ENCODE results near the gene FCRL1. TPM values are rescaled to one million over a fixed set of nuclear protein-coding genes. Genes with fewer than 3 reads are reported as not detected.
A peak's percentile ranks its signal among the peaks of the same experiment; 100 is the strongest.

FCRL1 gene
- total and polyA plus RNA-seq, 3 donors from 2014 or later, result 0.37 to 0.80 TPM; not detected in 1

GRCh38 chr1:157770442-157771043 lies 49.4 kb downstream of the FCRL1 start:
- peak; percentile 25 for DNase-seq
- Histone ChIP-seq H3K4me3 (no peak overlapping the region), H3K27ac (no peak overlapping the region), H3K9me3 (no peaks in the 10 kb centered on the region), H3K4me1 (no peaks in the 10 kb centered on the region), H3K36me3 (ENCODE audit: low read depth, missing control alignments) (no peaks in the 10 kb centered on the region), H3K27me3 (no peaks in the 10 kb centered on the region)
- TF ChIP-seq, protein P1, sequence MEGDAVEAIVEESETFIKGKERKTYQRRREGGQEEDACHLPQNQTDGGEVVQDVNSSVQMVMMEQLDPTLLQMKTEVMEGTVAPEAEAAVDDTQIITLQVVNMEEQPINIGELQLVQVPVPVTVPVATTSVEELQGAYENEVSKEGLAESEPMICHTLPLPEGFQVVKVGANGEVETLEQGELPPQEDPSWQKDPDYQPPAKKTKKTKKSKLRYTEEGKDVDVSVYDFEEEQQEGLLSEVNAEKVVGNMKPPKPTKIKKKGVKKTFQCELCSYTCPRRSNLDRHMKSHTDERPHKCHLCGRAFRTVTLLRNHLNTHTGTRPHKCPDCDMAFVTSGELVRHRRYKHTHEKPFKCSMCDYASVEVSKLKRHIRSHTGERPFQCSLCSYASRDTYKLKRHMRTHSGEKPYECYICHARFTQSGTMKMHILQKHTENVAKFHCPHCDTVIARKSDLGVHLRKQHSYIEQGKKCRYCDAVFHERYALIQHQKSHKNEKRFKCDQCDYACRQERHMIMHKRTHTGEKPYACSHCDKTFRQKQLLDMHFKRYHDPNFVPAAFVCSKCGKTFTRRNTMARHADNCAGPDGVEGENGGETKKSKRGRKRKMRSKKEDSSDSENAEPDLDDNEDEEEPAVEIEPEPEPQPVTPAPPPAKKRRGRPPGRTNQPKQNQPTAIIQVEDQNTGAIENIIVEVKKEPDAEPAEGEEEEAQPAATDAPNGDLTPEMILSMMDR (IDR thresholded peaks at IDR 0.05), result peak in 1 of 3 experiments; percentile 35
- TF ChIP-seq POLR2A (IDR thresholded peaks at IDR 0.05), result no peak
- 44 to 60% methylated on average over 9 of the region's 9 CpGs for WGBS, 2 donors
- intact Hi-C loops (cut with DNase I; ENCODE audit: low total_unique reads), result no loop called here

DNA sequence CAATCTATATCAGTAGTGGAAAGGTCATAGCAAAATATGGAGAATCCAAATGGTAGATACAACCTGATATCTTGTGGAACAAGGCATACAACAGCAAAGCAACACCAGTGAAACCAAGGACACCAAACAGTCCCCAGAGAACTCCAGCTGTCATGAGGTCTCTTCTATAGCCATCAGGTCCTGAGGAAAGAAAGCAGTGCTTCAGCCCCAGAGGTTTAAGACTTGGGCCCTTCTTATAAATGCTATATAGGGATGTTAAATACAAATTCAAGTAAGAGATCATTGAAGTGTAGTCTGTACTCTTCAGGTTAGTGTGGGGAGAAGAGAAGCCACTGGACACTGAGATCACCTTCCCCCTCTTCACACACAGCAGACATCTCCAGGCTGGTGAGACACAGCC lies 53.1 kb downstream of the FCRL1 start:
- intact Hi-C loops (cut with DNase I; ENCODE audit: low total_unique reads), result no loop called here
- H3K4me3 ChIP-seq, result no peak overlapping the region
- no peaks in the 10 kb centered on the region for H3K4me1 ChIP-seq
- H3K36me3 ChIP-seq (ENCODE audit: low read depth, missing control alignments), result no peaks in the 10 kb centered on the region
- no peaks in the 10 kb centered on the region for H3K9me3 ChIP-seq
- DNase-seq, result no peak
- H3K27ac ChIP-seq, result no peak overlapping the region
- H3K27me3 ChIP-seq, result no peaks in the 10 kb centered on the region
- no peak for TF ChIP-seq POLR2A (IDR thresholded peaks at IDR 0.05)
- TF ChIP-seq, protein P1 (IDR thresholded peaks at IDR 0.05), result no peak

GRCh38 chr1:157758018-157758417 lies 61.9 kb downstream of the FCRL1 start:
- H3K36me3 ChIP-seq (ENCODE audit: low read depth, missing control alignments), result no peaks in the 10 kb centered on the region
- H3K4me3 ChIP-seq, result no peak overlapping the region
- 88% methylated on average over 4 of the region's 4 CpGs for WGBS, 2 donors
- DNase-seq, result no peak
- H3K9me3 ChIP-seq, result no peaks in the 10 kb centered on the region
- TF ChIP-seq, protein P1 (IDR thresholded peaks at IDR 0.05), result no peak
- no peak for TF ChIP-seq POLR2A (IDR thresholded peaks at IDR 0.05)
- H3K4me1 ChIP-seq, result no peaks in the 10 kb centered on the region
- H3K27ac ChIP-seq, result no peak overlapping the region
- H3K27me3 ChIP-seq, result no peaks in the 10 kb centered on the region
- intact Hi-C loops (cut with DNase I; ENCODE audit: low total_unique reads), result no loop called here

- Histone ChIP-seq H3K9me3 (no peaks in the 10 kb centered on the region), H3K4me1 (no peaks in the 10 kb centered on the region), H3K27me3 (no peaks in the 10 kb centered on the region), H3K4me3 (no peak overlapping the region), H3K27ac (no peak overlapping the region), H3K36me3 (ENCODE audit: low read depth, missing control alignments) (no peaks in the 10 kb centered on the region)
- intact Hi-C loops (cut with DNase I; ENCODE audit: low total_unique reads), result no loop called here
- no peak for DNase-seq
- TF ChIP-seq, protein P1 (IDR thresholded peaks at IDR 0.05), result no peak
- TF ChIP-seq POLR2A (IDR thresholded peaks at IDR 0.05), result no peak
- WGBS, 2 donors, result 83 to 85% methylated on average over 1 of the region's 1 CpG
Measured at GRCh38 chr1:157753611-157754010, 66.3 kb downstream of the FCRL1 start.

GRCh38 chr1:157751283-157751682 lies 68.6 kb downstream of the FCRL1 start:
- H3K27me3 ChIP-seq, result no peaks in the 10 kb centered on the region
- 50 to 55% methylated on average over 3 of the region's 3 CpGs for WGBS, 2 donors
- H3K4me3 ChIP-seq, result no peak overlapping the region
- intact Hi-C loops (cut with DNase I; ENCODE audit: low total_unique reads), result no loop called here
- no peaks in the 10 kb centered on the region for H3K4me1 ChIP-seq
- no peak overlapping the region for H3K27ac ChIP-seq
- no peak for TF ChIP-seq POLR2A (IDR thresholded peaks at IDR 0.05)
- TF ChIP-seq, protein P1 (IDR thresholded peaks at IDR 0.05), result no peak
- no peak for DNase-seq
- no peaks in the 10 kb centered on the region for H3K36me3 ChIP-seq (ENCODE audit: low read depth, missing control alignments)
- no peaks in the 10 kb centered on the region for H3K9me3 ChIP-seq

Measured in testis (tissue), 3 donors.